Fibroblast of skin of abdomen (primary cell): ENCODE data around the gene FAM219A. TPM values are rescaled to one million over a fixed set of nuclear protein-coding genes. Genes with fewer than 3 reads are reported as not detected.

ENCODE experiments used
- DNase-seq: peaks from one replicate; pipeline ENCODE4 v3.0.0-alpha.2; 2013
- polyA plus RNA-seq, 2 experiments: library from polyadenylated mRNA; unstranded; fragments of 120-200 nt; gene quantifications; one replicate each; pipeline ENCODE4 v1.2.1, GENCODE V29; 2013; ENCODE audit not compliant: insufficient read length in 2 of 2

The FAM219A gene, protein sequence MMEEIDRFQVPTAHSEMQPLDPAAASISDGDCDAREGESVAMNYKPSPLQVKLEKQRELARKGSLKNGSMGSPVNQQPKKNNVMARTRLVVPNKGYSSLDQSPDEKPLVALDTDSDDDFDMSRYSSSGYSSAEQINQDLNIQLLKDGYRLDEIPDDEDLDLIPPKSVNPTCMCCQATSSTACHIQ
- polyA plus RNA-seq (2013, experiment 1 of 2; ENCODE audit: insufficient read length), result 17.3 TPM
- polyA plus RNA-seq (2013, experiment 2 of 2; ENCODE audit: insufficient read length), result 16.2 TPM

DNA sequence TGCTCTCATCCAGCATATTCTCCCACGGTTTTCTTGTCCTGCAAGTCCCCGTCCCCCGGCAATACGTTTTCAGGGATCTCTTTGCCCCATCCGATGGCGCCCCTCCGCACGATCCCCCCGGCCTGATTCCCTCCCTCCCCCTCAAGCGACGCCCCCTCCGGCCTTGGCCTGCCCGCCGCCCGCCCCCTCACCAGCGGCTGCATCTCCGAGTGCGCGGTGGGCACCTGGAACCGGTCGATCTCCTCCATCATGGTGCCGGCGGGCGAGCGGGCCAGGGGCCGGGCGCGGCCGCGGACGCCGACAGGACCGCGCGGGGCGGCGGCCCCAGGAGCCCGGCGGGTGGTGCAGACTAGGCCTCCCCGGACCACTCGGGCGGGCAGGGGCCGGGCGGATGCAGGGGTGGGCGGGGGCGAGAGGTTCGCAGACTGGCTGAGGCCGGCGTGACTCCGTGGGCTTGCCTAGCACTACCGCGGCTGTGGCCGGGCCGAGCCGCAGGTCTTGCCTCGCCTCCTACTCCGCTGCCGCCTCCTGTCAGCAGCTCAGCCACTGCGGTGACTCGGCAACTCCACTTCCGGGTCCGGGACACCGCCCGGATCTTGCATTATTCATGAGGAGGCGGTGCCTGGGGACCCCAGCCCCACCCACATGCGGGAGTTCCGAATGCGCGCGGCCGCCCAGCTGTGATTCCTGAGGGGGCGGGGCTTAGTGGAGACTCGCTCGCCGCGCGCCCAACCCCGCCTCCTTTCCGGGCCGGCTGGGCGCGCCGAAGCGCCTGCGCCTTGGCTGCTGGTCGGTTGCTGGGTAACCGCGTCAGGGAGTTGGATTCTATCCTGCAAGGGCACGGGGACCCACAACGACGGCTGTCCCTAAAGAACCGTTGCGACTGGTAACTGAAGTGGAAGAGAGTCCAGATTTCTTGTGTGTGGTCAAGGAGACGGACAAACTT lies at the start of gene FAM219A, which contains the start of gene DNAI1:
Gene FAM219A, minus strand, starts transcription at position 558 of the 946 bp plus-strand sequence. Its CDS starts 307 bp downstream, at position 251.
Gene DNAI1, plus strand, starts transcription at position 793 of the 946 bp plus-strand sequence. CDS start 201 bp downstream, outside the sequence.
- DNase-seq, result peak; percentile 98

DNA sequence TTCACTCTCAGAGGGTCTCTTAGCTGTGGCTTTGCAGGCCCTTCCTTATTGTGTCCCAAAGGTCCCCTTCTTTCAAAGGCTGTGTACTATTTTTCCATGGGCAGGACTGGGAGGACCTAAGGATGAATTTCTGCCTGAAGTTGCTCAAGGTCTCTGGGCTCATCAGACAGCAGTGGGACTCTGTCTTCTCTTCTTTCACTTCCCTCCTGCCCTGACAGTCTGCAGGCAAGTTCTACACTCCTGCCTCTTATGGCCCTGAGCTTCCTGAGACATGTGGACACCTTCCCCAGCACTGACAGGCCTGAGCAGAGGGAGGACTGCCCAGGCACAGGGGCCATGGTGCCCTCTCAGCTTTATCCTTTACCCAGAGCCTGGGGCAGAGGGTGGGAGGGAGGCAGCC lies 49.6 kb upstream of the FAM219A start:
- no peak for DNase-seq

DNA sequence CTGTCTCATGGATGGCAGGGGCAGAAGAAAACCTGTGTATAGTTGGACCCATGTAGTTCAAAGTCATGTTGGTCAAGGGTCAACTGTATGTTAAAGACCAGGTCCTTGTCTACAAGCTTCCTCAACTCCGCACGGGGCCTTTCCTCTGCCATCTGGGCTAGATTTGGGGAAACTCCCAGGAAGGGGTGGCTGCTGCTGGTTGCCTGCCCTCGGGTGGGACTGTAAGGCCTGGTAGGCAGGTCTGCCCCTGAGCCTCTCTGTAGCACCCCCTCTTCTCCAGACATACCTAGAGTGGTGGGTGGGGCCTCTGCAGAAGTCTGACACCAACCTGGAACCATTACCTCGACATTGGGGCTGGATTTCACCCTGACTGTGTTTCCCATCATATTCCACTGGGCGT lies 49.2 kb upstream of the FAM219A start:
- DNase-seq, result no peak

DNA sequence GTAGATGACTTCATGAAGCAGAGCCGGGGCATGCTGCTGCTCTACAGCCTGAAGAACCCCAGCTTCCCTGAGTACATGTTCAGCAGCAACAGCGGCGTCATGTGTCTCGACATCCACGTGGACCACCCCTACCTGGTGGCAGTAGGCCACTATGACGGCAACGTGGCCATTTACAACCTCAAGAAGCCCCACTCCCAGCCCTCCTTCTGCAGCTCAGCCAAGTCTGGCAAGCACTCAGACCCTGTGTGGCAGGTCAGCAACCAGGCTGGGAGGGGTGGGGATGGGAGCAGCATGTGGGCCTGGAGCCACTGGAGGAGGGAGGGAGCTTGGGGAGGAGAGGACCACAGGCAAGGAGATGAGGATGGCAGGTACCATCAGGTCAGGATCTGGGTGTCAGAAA lies 48.3 kb upstream of the FAM219A start:
- DNase-seq, result no peak

DNA sequence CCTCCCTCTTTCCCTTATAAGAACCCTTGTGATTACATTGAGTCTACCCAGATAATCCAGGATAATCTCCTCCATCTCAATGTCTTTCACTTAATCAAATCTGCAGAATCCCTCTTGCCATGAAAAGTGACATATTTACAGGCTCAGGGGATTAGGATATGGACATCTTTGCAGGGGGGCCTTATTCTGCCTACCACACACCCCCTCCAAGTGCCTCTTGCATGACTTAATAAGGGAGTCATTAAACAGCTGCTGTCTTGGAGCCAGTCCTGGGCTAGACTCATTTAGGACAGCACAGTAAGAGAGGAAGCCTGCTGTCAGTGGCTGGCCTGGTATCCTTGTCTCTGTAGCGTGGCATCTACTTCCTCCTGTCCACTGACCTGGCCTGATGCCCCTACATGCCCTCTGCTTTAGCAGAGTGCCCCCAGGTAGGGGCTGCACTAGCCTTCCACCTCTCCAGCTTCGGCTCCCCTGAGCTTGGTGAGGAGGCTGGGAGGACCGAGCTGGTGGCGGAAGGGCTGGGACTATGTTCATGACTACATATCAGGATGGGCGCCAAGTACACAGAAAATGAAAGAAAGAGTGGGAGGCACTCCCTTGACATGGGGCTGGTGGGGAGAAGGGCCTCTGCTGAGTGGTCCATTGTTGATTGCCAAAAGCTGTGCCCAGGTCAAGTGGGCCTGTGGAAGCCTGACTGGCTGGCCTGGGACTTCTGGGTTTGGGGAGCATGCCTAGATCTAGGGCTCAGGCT lies 47.2 kb upstream of the FAM219A start:
- no peak for DNase-seq

DNA sequence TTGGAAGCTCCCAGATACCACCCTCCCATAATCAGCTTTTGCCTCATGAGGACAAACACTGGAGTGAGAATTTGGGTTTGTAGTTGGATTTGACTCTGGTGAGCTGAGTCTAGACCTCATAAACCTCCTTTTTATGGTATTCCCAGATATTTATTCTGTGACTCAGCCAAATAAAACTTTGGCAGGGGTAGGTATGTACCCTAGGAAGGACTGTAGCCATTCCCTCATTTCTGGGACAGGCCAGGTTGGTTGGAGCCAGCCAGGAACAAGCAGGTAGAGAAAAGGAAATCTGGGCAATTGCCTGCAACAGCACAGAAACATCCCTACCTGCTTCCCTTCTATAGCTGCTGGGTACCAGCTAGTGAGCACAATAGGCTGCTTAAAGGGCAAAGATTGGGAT lies 45.0 kb upstream of the FAM219A start:
- no peak for DNase-seq

DNA sequence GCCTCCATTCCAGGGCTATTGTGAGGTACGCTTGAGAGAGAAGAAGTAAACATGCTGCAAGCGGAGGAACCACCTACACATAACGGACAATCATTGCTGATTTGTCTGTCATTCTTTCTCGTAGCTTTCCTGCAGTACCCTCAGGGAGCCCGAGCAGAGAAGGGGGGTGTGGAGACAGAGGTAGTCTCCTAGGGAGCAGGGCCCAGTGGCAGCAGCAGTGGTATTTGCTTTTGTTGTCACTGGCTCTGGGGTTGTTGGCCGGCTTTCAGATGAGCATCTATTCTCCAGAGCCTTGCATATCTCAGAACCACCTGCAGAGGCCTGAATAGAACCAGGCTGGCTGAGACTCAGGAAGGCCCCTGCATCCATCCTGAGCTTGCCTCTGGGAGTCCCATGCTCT lies 44.5 kb upstream of the FAM219A start:
- DNase-seq, result no peak

DNA sequence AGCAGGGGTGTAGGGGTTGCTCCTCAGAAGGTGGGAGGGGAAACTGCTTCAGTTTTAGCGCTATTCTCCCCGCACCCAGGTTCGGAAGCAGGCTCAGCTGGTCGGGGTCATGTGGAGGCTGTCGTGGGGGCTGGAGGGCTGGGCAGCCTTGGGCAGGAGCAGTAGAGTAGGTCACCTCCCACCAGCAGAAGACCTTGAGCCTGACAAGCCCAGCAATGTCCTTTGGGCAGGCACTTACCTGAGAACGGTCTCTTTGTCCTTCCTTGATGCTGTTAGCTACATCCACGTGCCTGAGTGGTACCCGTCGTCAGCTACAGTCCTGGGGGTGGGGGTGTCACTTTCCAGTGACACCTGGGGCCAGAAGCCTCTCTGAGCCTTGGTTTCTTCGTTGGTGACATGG lies 44.1 kb upstream of the FAM219A start:
- no peak for DNase-seq

DNA sequence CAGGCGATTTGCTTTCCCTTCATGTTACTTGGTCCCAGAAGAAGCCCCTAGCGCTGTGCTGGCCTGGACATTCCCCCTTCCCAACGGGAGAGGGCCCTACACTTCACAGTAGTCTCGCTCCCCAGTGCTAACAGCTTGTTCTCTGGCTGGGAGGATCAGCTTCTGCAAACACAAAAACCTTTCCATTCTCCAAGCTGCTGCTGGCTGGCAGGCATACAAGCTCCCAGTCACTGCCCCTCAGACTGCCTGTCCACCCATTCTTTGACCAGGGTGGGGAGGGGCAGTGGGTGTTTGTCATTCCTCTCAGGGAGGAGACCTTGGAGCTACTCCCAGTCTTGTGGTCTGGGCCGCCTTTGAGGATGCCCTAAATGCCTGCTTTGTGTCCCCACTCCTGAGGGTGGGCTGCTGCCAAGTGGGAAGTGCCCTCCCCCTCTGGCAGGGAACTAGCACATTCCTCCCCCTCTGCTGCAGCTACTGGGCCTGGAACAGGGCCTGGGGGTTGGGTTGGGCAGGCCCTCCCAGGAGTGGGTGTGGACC lies 43.6 kb upstream of the FAM219A start:
- peak; percentile 61 for DNase-seq

DNA sequence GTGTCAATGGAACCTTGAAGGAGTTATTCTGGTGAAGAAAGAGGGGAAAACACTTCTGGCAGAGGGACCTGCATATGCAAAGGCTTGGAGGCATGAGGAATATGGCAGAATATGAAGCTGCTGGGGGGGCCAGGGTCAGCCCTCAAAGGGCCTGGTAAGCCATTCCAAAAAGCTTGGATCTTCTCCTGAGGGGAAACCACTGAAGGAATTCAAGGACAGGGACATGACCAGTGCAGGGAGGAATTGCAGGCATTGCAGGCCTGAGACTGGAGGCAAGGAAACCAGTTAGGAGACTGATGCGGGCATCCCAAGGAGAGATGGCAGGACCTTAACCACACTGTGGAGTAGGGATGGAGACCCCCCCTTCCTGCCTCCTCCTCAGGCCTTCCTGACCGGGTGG lies 43.0 kb upstream of the FAM219A start:
- no peak for DNase-seq

DNA sequence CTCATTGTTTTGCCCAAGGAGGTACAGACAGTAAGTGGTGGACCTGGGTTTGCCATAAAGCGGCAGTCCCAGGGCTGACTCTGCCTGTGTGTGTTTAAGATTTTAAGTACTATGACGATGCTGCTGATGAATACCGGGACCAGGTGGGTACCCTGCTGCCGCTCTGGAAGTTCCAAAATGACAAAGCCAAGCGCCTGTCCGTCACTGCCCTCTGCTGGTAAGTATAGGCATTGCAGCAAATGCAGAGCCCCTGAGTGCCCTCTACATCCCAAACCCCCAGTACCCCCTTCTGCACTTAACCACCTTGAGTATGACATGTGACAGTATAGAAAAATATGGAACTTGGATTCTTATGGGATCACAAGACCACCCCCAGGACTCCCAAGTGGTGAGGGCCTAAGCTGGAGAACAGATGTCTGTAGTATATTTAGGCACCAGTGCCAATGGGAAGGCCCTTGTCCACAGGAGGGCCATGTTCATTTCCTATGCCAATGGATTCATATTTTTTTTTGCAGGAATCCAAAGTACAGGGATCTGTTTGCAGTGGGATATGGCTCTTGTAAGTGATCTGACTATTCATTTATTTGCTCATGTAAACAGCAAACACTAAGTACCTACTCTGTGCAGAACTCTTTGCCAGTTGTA lies 42.4 kb upstream of the FAM219A start:
- peak; percentile 24 for DNase-seq

DNA sequence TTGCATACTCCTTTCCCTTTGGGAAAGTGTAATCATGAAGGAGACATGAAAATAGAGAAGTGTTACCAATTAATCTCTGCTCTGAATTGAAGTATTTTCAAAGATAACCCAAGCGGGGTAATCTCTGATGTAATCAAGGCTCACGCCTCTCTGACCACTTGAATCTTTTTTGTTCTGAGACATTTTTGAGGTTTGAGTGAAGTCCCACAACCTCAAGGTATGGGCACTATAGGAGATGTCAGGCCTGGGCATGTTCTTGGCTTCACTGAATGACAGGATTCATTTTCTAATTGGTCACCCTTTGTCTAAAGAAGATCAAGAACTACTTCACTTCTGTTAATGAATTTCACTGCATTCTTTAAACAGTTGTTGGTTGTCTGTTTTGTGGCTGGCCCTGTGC lies 40.7 kb upstream of the FAM219A start:
- no peak for DNase-seq

DNA sequence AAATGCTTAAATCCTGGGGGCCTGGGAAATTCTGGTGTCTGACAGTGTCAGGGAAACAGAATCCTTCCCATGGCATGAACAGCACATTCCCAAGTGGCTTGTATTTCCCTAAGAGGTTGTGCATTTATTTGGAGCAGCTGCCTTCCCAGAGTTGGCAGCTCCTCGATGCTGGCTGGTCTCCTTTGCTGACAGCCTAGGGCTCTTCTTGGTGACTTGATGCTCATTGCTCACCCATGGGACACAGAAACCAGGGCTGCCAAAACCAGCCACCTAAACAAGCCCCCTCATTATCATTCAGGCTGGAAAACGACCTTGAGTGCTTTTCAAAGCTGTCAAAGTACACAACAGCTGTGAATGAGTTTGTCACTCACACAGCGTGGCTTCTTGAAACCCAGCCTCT lies 40.2 kb upstream of the FAM219A start:
- no peak for DNase-seq

DNA sequence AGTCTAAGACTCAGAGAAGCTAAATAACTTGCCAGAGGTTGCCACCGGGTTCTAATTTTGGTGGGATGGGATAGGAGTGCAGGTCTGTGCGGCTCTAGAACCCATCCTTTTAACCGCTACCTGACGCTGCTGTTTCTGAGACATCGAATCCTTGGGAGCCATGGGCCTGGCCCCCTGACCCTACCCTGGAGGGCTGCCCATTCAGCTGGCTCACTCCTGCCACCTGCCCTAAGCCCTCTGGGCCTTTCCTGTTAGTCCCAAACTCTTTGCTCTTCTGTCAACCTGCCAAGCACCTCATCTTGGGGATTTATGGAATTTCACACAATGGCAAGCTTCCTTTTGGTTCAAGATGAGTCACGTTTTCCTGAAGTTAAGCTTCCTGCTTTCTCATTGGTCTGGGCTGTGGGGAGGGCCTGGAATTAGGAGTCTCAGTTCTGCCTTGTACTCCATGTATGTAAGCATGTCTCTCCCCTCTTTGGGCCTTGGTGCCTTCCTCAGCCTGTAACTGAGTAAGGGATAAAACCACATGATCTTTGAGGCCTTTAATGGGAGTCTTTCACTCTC lies 37.9 kb upstream of the FAM219A start:
- DNase-seq, result peak; percentile 29

DNA sequence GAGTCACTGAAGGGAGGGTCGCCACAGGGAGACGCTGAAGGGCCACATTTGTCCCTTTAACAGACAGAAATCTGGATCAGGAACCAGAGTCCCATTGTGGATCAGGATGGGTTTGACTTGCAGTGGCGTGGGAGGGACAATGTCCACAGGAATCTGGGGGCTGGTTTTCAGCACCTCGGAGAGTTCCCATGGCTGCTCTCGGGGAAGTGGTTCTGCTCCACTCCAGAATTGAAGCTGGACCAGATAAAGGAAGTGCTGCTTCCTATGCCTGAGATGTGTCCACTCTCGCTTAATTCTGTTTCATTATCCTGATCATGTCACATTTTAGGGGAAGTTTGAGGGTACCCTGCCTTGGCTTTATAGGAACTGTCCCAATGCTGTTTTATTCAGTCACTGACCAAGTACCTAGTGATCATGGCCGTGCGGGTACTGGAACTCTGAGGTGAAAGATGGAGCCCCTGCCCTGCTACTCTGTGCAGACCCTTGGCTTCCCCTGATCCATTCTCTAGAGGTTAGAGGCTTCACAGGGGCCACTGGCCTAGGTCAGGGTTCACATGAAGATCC lies 35.7 kb upstream of the FAM219A start:
- peak; percentile 44 for DNase-seq

DNA sequence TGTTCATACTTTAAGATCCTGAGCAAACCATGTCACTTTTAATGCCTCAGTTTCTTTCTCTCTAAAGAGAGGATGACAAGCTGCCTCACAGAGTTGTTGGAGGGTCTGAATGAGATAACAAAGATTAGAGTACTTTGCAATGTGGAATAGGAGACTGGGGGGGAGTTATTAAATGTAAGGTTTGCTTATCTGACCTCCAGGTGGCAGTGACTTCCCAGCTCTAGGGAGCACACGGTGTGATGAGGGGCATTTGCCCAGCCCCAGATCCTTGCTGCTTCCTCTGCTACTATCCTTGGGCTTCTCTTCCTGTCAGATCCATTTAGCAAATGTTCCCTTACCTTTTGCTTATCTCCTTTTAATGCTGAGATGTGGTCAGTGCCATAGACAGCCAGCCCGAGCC lies 33.7 kb upstream of the FAM219A start:
- DNase-seq, result no peak

DNA sequence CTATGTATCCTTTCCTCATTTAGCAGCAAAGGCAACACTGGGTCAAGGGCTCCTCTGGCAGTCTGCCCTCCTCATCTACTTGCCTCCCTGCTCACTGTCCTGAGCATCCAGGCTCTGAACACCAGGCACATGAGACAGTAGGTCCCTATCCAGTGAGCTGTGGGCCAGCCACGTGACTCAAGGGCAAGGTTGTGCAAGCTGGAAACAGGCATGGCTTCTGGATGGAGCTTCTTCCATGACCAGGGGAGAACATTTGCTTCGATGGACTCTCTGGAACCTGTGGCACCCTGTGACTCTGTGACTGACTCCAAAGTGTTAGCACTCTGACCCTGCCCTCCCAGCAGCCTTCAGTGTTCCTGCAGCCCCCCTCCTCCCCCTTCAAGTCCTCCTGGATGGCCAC lies 33.2 kb upstream of the FAM219A start:
- DNase-seq, result no peak

DNA sequence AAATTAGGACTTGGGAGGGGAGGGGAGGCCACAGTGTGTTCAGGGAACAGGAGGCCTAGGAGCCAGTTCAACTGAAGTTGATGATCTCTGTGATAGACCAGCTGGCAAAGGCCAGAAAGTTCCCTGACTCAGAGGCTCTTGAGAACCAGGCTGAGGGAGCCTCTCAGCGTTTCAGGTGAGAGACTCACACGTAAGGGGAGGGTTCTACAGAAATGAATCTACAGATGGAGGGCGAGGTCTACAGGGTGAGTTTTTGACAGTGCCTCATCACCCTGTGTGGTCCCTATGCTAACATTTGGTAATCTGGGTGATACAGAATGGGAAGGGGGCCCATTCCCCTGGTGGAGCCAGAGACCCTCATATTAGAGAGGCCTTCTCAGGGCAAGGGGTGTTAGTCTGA lies 32.4 kb upstream of the FAM219A start:
- DNase-seq, result no peak

DNA sequence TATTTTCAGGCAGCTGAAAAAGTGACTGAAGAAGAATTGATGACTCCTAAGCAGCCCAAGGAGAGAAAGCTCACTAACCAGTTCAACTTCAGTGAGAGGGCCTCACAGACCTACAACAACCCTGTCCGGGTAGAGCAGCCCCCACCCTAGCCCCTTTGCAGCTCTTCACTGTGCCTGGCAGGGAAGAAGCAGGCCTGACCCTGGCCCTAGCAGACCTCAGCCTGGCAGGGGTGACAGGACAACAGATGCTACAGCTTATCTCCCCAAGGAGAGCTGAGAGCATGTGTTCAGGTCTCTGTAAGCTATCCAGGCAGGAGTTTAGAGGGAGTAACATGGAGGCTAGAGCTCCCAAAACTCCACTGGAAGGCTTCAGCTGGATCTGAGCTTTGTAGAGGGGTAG lies 32.0 kb upstream of the FAM219A start:
- DNase-seq, result no peak

DNA sequence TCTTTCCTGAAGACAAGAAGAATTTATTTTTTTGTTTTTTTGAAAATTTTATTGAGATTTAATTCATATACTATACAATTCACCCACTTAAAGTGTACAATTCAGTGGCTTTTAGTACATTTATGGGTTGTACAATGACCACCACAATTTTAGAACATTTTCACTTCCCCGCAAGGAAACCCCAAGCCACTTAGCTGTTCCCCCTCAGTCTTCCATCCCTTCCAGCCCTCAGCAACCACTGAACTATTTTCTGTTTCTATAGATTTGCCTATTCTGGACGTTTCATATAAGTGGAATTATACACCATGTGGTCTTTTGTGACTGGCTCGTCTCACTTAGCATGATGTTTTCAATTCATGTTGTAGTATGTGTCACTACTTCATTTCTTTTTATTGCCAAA lies 28.2 kb upstream of the FAM219A start:
- no peak for DNase-seq

DNA sequence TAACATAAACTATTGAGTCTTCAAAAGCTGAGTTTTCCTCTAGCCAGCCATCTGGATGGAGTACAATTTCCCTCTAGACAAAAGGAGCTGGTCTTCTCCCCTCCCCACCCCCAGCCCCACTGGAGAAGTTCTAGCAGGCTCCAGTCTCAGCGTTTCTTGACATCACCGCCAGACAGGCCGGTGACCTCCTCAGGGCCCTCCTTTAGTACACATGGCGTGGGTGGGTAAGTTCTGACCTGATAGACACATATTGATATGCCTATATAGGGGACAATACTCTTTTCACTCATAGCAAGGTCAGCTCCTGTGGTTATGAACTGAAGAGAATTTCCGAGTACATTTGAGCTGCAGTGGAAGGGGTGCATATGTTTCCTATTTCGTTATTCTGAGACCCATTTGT lies 27.5 kb upstream of the FAM219A start:
- DNase-seq, result no peak

DNA sequence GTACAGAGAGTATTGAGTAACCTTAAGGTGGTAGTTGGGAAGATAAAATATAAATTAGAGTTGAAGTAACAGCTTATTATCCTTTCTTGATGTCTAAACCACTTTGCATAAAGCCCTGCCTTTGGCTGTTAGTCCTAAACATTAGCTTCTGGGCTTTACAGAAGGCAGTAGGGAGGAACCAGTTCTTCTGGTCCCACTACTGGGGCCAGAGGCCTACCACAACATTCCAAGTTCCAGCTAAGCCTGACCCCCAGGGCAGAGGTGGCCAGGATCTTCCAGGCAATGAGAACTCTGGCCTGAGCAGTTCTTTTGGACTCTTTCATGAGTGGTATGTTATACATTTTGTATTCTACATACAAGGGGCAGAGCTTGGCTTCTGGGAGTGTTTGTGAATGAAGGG lies 26.3 kb upstream of the FAM219A start:
- no peak for DNase-seq
